Measurements from ENCODE around the gene TBC1D22A. TPM values are rescaled to one million over a fixed set of nuclear protein-coding genes. Genes with fewer than 3 reads are reported as not detected.

TBC1D22A gene
- polyA plus RNA-seq, 3 donors: 15.4 to 16.5 (median 15.9) TPM

DNA sequence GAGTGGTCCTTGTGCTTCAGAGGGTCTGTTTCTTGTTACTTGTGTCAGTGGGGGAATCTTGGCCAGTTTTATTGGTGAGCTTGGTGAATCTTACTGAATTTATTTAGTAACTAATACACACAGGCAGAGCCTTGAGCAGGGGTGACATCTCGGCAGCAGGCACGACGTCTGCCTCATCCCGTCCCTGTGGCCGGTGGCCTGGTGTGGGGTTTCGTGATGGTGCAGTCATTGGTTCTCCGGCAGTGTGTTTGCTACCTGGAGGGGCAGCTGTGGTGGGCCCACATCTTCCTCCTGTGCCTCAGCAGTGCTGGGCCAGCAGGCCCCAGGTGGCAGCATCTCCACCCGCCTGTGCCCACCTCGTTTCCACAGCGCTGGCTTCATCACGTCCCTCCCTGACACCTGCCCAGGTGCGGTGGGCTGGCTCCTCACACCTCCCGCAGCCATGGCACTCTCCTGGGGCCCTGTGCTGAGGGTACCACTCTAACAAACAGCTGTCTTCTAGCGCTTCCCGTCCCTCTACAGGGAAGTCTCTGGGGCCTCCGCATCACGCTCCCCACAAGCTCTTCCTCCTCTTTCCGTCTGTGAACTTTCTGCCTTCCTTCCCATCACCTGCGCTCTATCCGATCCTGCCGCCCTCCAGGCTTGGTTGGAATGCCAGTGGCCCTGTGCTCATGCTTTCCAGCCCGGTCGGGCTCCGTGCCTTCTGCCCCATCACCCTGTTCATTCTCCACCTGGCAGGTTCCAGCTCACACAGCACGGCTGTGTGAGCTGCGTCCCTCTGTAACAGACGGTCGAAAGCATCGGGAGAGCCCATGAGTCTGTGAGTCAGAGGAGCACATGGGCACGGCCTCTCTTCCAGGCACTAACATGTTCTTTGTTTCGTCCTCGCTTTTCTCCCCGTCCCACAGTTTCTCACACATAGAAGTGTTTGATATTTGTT lies 203.4 kb downstream of the TBC1D22A start:
- DNase-seq (ENCODE audit: low read depth in 3 of 3, low spot score in 2 of 3): no peak

DNA sequence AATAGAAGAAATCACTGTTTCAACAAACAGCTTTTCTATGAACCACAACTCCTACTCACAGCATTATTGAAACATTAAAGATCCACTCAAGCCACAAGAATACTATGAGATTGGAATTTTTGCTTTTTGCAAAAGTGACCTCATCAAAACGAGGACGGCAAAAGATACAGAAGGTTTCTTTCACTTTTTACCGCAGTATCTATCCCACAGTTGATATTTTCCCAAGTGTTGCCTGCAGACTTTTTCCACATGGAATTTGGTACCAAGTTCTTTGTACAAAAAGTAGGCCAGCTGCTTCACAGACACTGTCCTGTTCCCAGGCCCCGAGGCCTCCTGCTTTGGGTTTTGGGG lies 204.0 kb downstream of the TBC1D22A start:
- no peak for DNase-seq (ENCODE audit: low read depth in 3 of 3, low spot score in 2 of 3)

DNA sequence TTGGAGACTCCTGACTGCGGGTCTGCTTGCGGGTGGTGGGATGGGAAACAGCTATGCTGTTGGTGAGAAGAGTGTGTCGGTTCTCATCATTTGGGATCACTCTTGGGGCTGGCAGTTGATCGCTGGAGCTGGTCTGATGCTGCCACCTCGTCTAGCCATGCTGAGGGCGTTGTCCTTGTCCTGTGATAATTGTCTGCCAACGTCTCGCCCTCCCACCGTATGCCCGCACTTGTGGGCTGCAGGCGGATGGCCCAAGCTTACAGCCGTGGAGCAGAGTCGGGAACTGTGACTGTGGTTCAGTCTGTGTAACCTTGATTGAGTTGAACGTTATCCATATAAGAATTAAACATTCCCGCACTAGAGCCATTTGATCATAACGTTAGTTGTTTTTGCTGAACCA lies 204.4 kb downstream of the TBC1D22A start:
- no peak for DNase-seq (ENCODE audit: low read depth in 3 of 3, low spot score in 2 of 3)

DNA sequence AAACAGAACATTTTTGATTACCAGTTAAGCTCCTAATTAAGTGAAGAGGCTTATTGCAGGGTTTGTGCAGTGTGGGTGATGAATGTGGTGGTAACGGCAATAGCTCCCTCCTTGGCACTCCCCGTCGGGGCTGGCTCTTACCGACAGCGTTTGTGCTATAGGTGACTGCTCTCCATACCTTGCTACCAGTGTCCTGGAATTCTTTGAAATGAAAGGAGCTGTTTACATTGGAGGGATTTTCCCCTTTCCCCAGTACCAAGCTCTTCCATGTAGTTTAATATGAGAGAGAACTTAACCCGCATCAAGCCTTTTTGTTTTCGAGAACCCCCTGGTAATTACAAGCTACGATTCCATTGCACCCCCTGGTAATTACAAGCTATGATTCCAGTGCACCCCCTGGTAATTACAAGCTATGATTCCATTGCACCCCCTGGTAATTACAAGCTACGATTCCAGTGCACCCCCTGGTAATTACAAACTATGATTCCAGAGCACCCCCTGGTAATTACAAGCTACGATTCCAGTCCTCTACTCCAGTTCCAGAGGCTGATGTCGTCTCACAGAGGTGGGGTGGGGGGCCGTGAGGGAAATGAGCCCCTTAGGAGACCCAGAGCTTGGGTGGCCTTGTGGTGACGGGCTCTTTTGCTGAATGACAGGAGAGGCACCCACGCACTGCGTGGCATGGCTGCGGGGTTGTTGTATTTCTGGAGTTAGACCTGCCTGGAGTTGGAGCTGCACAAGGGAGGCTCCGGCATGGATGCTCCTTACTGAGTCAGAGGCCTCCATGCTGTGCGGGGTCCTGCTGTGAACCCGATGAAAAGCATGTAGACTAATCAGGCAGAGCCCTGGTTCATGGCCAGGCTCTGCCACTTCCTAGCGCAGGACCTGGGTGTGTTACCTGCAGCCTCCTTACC lies 205.3 kb downstream of the TBC1D22A start:
- no peak for DNase-seq (ENCODE audit: low read depth in 3 of 3, low spot score in 2 of 3)

DNA sequence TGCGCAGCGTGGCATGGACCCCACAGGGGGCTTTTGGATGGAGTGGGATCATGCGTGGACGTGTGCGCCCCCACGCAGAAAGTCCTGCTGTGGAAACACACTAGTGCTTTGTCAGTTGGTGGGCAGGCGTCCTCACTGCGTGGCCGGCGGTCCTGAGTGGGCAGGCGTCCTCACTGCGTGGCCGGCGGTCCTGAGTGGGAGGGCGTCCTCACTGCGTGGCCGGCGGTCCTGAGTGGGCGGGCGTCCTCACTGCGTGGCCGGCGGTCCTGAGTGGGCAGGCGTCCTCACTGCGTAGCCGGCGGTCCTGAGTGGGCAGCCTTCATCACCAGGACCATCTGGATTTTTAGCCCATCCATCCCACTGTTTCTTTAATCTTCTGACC lies 205.9 kb downstream of the TBC1D22A start:
- DNase-seq (ENCODE audit: low read depth in 3 of 3, low spot score in 2 of 3): no peak

DNA sequence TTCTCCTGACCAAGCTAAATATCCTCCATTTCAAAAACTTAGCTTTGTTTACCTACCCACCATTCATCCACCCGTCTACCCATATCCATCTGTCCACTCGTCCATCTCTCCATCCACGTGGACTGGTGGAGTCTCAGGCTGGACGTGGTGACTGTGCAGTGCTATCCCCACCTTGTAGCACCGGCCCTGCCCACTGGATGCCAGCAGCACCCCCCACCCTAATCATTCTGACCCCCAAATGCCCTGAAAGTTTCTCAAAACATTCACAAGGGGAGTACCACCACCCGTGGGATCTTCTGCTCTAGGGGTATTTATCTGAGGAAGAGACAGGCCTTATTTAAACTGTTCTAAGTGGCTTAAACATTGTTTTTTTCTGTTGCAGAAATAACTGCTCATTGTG lies 206.4 kb downstream of the TBC1D22A start:
- DNase-seq (ENCODE audit: low read depth in 3 of 3, low spot score in 2 of 3): no peak

DNA sequence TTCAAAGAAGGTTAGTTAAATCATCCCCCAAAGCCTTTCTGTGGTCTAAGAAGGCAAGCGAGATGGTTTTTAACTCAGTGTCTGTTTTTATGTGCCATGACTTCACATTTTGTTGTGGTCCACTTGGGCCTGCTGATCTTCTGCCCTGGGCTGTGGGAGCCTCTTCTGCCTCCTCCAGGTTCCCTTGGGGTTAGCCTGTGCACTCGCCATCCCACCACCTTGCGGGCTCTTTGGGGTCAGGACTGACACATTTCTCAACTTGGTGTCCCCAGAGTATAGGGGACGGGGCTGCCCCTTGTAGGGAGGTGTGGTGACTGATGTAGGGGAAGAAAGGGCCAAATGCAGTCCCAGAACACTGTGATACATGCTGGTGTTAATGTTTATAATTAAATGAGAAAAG lies 207.0 kb downstream of the TBC1D22A start:
- DNase-seq (ENCODE audit: low read depth in 3 of 3, low spot score in 2 of 3): no peak

DNA sequence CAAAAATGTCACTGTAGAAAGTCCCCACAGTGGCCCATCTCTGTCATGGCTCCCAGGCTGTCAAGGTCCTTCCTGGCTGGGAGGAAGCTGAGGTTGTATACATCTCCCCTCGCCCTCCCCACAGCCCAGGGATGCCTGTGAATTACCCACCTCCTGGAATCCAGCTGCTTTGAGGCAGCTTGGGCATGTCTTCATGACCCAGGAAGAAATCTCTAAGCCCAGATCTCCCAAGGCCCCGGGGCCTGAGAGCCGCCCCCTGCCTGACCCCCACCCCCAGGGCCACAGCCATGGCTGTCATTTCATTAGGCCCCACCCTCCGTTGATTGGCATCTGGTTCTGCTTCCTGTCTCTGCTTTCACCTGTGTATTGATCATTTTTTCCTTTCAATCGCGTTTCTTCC lies 207.5 kb downstream of the TBC1D22A start:
- no peak for DNase-seq (ENCODE audit: low read depth in 3 of 3, low spot score in 2 of 3)

DNA sequence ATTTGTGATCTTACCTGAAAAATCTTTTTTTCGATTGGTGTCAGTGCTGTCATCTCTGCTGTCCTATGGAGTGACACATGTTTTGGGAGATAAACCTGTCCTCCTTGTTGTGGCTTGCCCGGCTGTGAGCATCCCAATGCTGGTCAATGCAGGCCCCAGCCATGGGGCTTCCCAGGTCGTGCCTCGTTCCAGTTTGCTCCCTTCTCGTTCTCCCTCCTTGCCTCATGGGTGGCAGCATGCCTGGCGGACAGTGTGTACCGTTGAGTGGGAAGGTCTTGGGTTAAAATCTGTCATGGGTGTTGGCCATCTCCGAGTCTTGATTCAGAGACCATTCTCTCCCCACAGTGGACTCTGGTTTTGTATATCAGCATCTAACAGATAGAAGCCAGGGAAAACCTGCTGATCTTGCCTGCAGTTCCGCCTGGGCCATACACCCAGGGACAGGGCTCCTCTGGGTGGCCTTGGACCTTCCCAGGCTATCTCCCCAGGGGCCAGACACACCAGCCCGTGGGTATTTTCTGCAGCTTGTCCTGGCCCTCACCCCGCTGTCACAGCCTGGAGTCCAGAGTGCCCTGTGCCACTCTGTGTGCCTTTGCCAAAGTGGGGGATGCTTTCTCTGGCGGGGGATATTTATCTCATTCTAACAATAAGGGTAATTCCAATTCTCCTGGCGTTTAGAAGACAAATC lies 208.1 kb downstream of the TBC1D22A start:
- no peak for DNase-seq (ENCODE audit: low read depth in 3 of 3, low spot score in 2 of 3)

DNA sequence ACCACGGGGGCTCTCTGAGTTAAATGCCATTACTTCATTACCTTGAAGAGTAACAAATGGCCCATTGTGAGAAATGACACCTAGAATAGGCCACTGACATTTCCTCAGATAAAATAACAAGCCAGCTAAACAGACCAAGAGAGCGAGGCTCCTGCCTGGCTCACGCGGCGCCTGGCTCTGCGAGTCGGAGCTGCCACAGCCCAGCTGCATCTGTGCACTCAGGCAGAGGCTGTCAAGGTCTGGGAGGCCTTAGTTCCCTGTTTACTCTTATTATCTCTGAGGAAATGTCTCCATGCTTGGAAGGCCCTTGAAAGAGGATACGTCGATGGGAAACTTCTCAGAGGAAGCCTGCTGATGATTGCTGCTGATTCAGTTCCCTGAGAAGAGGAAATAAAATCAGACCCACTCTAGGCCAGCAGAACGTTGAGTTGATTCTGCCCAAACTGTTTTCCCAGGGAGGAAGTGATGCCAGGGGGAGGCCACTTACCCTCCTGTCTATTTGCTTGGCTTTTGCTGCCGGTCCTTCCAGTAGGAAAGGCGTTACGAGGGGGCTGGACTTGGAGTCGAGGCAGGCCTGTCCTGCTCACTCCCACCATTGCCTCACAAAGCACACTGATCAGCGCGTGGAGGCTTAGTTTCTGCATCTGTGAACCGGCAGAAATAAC lies 208.8 kb downstream of the TBC1D22A start:
- DNase-seq (ENCODE audit: low read depth in 3 of 3, low spot score in 2 of 3): peak in 2 of 3 donors; percentile 37 to 45

DNA sequence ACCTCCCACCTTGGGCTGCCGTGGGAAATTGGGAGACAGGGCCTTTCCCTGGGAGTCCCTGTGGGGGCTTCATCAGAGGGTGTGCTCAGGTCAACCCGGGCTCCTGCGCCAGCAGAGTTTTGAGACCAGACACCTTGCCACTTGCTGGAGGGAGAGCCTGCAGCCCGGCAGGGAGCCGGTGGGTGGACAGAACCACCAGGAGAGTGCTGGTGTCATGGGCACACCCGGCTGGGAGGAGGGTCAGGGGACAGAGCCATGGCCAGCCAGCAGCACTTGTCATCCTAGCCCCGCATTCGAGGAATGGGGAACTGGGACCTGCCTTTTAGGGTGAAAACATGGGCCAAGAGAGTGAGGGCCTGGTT lies 209.3 kb downstream of the TBC1D22A start:
- DNase-seq (ENCODE audit: low read depth in 3 of 3, low spot score in 2 of 3): no peak

DNA sequence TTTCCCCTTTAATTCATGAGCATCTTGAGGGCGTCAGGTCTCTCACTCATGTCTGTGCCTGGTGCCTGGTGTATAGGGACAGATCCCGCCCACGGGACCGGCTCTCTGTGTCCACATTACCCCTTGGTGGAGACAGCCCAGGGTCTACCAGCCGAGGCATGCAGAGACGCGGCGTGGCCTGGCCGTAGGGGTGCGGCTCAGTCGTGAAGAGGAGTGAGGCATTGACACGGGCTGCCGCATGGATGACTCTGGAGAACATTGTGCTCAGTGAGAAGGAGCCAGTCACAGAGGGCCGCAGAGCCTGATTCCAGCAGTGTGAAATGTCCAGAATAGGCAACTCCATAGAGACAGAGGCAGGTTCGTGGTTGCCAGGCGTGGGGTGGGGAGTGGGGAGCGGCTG lies 209.8 kb downstream of the TBC1D22A start:
- DNase-seq (ENCODE audit: low read depth in 3 of 3, low spot score in 2 of 3): no peak

DNA sequence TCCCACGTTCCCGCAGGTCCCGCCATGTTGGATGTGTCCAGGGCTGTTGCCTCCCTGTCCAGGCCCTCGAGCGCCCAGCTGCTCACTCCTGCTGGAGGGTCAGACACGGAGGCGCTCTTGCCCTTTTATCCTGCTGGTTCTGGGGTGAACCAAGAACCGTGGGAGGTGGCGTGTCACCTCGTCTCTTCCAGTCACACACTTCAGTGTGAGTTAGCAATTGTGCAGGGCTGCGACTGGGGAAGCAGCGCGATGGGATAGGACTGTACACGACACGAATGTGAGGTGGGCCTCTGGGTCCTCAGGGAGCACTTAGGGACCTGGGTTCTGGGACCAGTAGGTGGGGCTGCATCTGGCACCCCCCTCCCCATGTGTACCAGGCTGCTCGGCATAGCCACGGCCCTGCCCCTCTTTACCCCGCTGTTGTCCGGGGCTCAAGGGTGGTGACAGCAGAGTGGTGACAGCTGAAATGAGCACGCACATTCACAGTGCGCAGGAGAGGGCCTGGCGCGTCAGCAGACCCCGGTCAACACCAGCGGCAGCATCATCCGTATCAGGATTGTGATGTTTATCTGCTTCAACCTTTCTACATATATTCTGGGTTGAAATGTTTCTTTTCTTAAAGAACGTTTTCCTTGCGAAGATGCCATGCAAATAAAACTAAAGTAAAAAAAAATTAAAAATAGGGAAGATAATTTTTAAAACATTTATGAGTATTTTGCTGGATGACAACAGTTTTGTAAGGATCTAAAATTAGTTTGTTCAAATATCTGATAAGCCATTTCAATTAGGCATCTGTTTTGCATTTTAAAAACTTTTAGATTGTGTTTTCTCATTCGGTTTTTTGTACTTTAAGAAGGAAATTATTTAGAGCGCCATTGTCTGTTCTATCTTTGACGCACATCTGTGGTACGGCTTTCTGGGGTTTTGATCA lies 210.7 kb downstream of the TBC1D22A start:
- no peak for DNase-seq (ENCODE audit: low read depth in 3 of 3, low spot score in 2 of 3)

DNA sequence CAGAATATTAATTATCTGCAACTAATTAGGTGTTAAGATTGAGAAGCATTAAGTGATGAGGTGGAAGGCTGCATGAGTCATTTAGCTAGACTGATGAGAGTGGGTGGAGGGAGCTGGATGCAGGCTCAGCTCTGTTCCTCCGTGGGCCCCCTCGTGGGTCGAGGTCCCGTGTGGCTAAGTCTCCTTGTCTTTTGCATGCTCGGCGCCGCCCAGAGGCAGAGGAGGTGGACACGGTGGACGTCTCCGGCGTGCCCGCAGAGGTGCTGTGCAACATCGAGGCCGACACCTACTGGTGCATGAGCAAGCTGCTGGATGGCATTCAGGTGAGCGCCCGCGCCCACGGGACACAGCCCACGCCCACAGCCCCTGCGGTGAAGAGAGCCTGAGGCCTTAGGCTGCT lies 211.6 kb downstream of the TBC1D22A start:
- DNase-seq (ENCODE audit: low read depth in 3 of 3, low spot score in 2 of 3): no peak

DNA sequence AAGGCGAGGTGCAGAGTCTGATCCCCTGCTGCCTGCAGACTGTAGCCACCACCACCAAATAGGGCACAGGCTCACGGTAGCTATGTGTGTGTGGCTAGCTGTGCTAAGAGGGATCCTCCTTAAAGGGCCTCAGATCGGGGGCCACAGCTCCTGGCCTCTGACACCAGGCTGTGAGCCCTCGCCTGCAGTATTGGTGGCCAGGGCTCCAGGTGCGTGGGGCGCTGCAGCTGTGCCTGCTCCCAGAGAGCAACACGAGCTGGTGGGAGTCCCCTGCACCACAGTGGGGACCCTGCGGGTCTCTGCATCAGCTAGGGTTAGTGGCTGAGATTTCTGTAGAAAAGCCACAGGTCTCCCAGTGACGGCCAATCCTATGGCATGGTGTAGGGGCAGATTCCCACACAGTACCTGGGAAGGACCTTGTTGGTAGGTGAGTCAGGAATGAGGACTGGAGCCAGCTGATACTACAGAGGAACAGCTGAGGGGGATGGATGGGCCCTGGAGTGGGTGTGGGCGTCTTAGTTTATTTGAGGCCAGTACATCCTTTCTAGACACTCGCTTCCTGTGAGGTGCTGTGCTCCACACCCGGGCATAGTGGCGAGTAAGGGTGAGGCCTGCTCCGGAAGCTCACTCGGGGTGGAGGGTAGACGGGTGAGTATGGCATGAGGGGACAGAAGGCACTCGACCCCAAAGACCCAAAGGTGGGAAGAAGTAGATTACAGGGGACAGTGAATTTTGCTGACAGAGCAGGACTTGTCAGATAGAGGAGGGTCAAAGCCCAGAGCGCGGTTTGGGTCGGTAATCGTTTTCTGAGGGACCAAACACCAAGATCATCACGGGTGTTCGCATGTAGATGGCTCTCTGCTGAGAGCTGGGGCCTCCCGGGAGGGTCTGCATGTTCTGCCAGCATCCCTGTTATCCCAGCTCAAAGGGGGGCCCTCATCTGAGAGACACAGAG lies 212.5 kb downstream of the TBC1D22A start:
- DNase-seq (ENCODE audit: low read depth in 3 of 3, low spot score in 2 of 3): no peak

DNA sequence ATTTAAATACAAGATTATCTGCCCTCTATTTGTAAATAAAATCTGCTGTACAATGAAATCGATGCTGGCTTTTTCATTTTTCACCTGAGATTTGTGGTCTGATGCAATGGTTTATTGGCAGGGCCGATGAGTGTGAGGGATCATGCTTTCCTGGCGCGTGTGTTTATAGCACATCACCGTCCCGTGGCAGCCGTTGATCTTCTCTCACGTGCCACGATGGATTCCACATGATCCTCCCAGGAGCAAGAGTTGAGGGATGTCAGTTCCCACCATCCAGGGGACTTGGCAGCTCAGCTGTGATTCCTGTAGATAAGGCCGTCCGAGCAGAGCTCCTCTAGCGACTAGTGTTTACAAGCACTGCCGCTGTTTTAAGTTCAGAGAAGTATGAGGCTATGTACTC lies 213.7 kb downstream of the TBC1D22A start:
- DNase-seq (ENCODE audit: low read depth in 3 of 3, low spot score in 2 of 3): no peak

DNA sequence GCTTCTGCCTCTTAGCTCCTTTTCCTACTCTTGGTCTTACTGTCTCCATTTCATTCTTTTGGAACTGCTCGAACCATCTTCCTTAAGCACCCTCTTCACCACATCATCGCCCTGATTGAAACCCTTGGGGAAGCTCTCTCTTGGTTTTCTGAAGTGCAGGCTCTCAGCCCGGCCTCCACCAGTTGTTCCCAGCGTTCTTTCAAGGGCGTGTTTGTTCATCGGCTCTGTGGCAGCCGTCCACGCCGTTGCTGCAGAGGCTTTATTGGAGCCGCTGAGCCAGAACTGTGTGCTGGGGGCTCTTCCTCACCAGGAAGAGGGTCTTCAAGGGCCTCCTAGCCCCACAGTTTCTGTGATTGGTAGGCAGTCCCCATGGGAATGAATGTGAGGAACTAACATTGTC lies 214.1 kb downstream of the TBC1D22A start:
- DNase-seq (ENCODE audit: low read depth in 3 of 3, low spot score in 2 of 3): no peak

DNA sequence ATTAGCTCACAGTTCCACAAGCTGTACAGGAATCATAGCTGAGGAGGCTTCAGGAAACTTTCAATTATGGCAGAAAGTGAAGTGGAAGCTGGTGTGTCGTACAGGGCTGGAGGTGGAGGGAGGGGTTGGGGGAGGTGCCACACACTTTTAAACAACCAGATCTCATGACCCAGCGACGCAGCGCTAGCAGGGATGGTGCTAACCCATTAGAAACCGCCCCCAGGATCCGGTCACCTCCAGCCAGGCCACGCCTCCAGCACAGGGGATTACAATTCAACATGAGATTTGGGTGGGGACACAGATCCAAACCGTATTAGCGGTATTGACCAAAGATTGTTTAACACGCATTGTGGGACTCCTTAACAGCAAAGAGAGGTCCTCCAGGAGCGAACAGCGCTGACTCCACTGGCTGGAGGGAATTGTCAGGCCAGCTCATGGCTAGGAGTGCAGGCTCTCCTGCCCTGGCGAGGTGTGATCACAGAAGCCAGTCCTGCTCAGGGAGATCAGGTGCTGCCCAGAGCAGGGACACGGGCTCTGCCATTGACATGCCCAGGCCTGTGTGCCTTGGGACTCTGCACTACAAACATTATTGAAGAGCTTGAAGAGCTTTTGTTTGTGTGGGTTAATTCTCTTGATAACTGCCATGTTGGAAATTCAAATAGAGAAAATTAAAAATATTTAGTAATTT lies 215.3 kb downstream of the TBC1D22A start:
- no peak for DNase-seq (ENCODE audit: low read depth in 3 of 3, low spot score in 2 of 3)

Data from right renal cortex interstitium (tissue), 3 donors.